GM18505 (cell line): ENCODE measurements around the gene SLC9A8.
"Not testable (repeated sequence)": the region's sequence is repeated elsewhere in the genome, so short reads cannot be mapped to it uniquely, and the experiment has no call there.

Source experiments
- ATAC-seq: cut with Tn5 transposase; IDR thresholded peaks from one replicate; pipeline ENCODE4 v1.9.1; 2021; ENCODE audit not compliant: unreplicated experiment
- POLR2A ChIP-seq: IDR thresholded peaks from 4 replicates; pipeline ENCODE4 v1.6.1; 2011; ENCODE audit warnings: borderline replicate concordance; ENCODE audit not compliant: insufficient read depth, insufficient read length; ENCODE audit errors: extremely low read depth

The SLC9A8 gene

GRCh38 chr20:49794336-49795134 lies 18.1 kb upstream of the SLC9A8 start:
- ATAC-seq, result no peak
- no peak for TF ChIP-seq POLR2A

DNA sequence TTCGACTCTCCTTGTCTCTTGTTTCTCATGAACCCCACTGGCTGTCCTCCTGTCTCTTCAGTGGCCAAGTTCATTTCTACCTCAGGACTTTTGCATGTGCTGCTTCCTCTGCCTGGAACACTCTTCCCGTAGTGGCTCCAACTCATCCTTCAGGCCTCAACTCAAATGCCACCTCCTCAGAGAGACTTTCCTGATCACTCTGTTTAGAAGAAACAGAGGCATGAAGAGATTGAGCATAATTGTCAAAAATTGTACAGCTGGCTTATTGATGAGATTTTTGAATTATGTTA lies 17.5 kb upstream of the SLC9A8 start:
- no peak for ATAC-seq
- no peak for TF ChIP-seq POLR2A

DNA sequence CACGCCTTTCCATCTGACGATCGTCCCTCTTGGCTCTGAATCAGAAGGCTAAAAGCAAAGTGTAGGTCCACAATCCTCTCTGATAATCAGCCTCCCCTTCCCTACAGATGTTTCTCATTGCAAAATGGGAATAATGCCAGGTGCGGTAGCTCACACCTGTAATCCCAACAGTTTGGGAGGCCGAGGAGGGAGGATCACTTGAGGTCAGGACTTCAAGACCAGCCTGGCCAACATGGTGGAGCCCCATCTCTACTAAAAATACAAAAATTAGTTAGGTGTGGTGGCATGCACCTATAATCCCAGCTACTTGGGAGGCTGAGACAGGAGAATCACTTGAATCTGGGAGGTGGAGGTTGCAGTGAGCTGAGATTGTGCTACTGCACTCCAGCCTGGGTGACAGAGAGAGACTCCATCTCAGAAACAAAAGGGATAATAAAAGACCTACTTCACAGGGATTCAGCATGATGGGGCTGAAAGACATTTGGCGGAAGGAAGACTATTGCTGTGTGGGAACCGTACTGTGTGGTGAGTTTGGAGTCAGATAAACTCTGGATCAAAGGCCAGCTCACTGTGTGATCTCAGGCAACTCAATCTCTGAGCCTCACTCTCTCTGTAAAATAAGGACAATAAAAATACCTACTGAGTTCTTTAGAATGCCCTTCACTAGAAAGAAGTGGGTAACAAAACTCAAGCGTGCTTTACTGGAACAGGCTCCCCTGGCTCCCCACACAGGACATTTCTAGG lies 15.9 kb upstream of the SLC9A8 start:
- no peak for ATAC-seq
- no peak for TF ChIP-seq POLR2A

DNA sequence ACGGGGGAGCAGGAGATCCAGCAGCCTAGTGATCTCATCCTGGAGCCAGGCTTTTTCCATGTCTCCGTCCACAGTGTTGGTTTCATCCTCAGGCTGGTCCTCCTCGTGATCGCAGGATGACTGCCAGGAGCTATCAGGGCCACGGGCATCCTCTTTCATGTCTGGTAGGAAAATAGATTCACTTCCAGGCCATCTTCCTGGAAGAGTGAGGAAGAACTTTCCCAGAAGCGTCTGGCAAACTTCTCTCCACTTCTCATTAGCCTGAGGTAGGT lies 15.3 kb upstream of the SLC9A8 start:
- TF ChIP-seq POLR2A, result no peak
- ATAC-seq, result no peak

GRCh38 chr20:49798718-49799117 lies 13.9 kb upstream of the SLC9A8 start:
- ATAC-seq, result no peak
- TF ChIP-seq POLR2A, result no peak

DNA sequence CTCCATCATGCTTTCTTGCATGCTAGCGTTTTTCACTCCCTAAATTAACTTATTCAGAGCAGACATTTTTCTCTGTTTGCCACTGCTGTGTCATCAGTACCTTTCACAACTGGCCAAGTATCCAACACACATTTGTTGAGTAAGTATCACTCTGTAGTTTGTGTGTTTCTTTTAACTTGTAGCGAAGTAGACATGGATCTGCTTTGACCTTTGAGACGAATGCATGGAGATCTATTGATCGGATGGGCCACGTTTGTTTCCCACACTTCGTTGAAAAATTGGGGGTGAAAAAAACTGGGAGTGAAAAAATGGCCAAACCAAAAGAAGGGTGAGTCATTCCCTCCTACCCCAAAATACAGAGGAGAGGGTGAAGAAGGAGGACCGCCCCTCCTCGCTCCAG lies 12.9 kb upstream of the SLC9A8 start:
- no peak for TF ChIP-seq POLR2A
- ATAC-seq, result no peak

- TF ChIP-seq POLR2A, result no peak
Observed at GRCh38 chr20:49803418-49803817, 9.2 kb upstream of the SLC9A8 start.

DNA sequence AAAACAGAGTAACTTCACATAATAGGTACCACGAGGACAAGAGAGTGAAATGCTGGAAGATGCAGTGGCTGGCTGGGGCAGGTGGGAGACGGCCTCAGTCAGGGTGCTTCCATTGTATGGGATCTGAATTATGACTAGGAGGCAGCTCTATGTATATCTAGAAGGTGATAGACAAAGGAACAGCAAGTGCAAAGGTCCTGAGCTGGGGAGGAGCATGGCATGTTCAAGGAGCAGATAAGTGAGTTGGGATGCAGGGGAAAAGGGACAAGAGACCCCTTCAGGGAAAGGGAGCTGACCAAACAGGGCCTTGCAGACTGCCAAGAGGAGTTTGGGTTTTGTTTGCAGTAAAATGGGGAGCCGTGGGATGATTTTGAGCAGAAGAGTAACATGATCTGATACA lies 8.3 kb upstream of the SLC9A8 start:
- no peak for TF ChIP-seq POLR2A

More at GRCh38 chr20:49803418-49803817, 9.2 kb upstream of the SLC9A8 start:
- no peak for ATAC-seq

DNA sequence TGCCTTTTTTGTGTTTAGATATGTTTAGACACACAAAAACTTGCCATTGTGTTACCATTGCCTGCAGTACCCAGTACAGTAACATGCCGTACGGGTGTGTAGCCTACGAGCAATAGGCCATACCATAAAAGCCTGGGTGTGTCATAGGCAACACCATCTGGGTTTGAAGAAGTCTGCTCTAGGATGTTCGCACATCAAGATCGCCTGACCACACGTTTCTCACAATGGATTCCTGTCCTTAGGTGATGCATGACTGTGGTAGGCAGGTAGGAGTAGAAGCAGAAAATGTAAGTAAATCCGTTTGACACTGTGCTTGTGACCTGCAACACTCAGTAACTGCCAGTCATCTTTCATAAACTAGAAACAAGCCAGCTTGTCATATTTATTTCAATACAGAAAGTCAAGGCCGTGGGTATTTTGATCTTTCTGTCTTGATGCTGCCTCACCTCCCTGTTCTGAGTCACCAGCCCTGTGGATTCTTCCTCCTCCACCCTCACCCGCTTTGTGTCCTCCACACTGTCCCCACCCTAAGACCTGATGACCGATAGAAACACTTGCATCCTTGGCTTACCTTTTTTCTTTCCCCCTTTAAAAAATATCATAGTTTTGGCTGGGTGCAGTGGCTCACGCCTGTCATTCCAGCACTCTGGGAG lies 7.3 kb upstream of the SLC9A8 start:
- not testable (repeated sequence) for ATAC-seq

More for the DNA sequence above, 8.3 kb upstream of the SLC9A8 start:
- ATAC-seq, result no peak

- ATAC-seq, result no peak
- no peak for TF ChIP-seq POLR2A
Observed at GRCh38 chr20:49808753-49809152, 3.9 kb upstream of the SLC9A8 start.

DNA sequence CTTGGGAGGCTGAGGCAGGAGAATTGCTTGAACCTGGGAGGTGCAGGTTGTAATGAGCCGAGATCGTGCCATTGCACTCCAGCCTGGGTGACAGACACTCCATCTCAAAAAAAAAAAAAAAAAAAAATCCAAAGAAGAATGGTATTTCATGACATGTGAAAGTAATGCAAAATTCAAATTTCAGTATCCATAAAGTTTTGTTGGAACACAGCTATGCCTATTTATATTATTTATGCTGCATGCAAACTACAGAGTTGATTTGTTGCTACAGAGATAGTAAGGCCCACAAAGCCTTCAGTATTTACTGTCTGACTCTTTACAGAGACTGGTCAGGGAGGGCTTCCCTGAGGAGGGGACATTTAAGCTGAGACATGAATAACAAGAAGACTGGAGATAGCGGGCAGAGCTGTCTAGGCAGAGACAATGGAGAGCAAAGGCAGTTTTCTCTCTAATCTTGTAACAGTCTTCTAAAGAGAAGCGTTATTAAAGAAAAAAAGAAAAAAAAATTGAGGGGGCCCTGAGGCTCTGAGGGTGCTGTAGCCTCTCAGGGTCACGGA lies 2.7 kb upstream of the SLC9A8 start:
- ATAC-seq, result no peak
- TF ChIP-seq POLR2A, result no peak

- ATAC-seq, result no peak
- no peak for TF ChIP-seq POLR2A
Observed at GRCh38 chr20:49810491-49811190, 2.0 kb upstream of the SLC9A8 start.

- no peak for TF ChIP-seq POLR2A
- no peak for ATAC-seq
Observed at GRCh38 chr20:49811825-49812506, 662 bp upstream of the SLC9A8 start.
